Pancreas (tissue), 10 donors: ENCODE measurements around the gene IQCE. TPM values are rescaled to one million over a fixed set of nuclear protein-coding genes. Genes with fewer than 3 reads are reported as not detected.

ENCODE experiments used
- ATAC-seq, 4 donors: fragments of 200-7000 bp; cut with Tn5 transposase; one replicate each; pipeline versions ENCODE4 v1.8.0 to v1.9.1; 2020; ENCODE audit warnings: mild to moderate bottlenecking in 4 of 4, moderate library complexity in 4 of 4
- DNase-seq, 6 donors: peaks; one replicate each; pipeline ENCODE4 v3.0.0-alpha.2; 2020
- FAIRE-seq: peaks from 2 replicates; lab custom pipeline; 2012; peaks lifted over from hg19 to GRCh38; lab: Jason Lieb, UNC
- H3K27ac ChIP-seq, 4 donors: fragments of 200-600 bp; sonication (generic); 1 replicate in 3 of 4; 2 replicates in 1 of 4; pipeline versions ENCODE4 v1.5.0 to v1.8.0; 2020
- H3K27me3 ChIP-seq, 4 donors: fragments of 200-600 bp; one replicate each; pipeline ENCODE4 v1.8.0; 2021
- H3K36me3 ChIP-seq, 3 donors: fragments of 200-600 bp; sonication (generic) in 1 of 3; one replicate each; pipeline versions ENCODE4 v1.5.0 to v1.8.0; 2020 to 2021
- H3K4me1 ChIP-seq, 3 donors: fragments of 200-600 bp; one replicate each; pipeline ENCODE4 v1.8.0; 2021
- H3K4me3 ChIP-seq, 4 donors: fragments of 200-600 bp; sonication (generic) in 2 of 4; one replicate each; pipeline versions ENCODE4 v1.5.0 to v1.8.0; 2020 to 2021
- H3K9me3 ChIP-seq, 4 donors: fragments of 200-600 bp; one replicate each; pipeline ENCODE4 v1.8.0; 2021
- CTCF ChIP-seq, 4 donors: fragments of 200-600 bp; sonication (generic) in 3 of 4; IDR thresholded peaks; one replicate each; pipeline versions ENCODE4 v1.5.0 to v1.8.0; 2021; ENCODE audit warnings: antibody characterized with exemption in 4 of 4
- WGBS, 2 donors: extraction: QIAGEN DNeasy Blood & Tissue Kit; methylation state at CpG; one replicate each; pipeline ENCODE4 v1.1.7; 2013; 5-methylcytosine and 5-hydroxymethylcytosine counted together
- intact Hi-C, 3 donors: fragments of 100-400 bp; cut with DNase I; formaldehyde crosslinking; loops; one replicate each; pipeline versions ENCODE4 v1.11.1 to v1.14.2; 2022
- polyA plus RNA-seq, 2 donors: library from polyadenylated mRNA; stranded (reverse); fragments of 200-250 nt; gene quantifications; one replicate each; pipeline ENCODE4 v1.2.3, GENCODE V29; 2013
- total RNA-seq, 6 donors: library from RNA; stranded (reverse); fragmentation: NEBNext Ultra II Directional in 4 of 6; extraction: Animal tissue kit (Norgen Biotek cat#: 25700) in 4 of 6; gene quantifications; one replicate each; pipeline versions ENCODE4 v1.2.1 to v1.2.4, GENCODE V29; 2021 to 2023
- donor health status: healthy with polysubstance abuse.
- donor health status: DM: no; HTN: no; CAD: no; lungs with moderate emphysema.
- donor health status: DM: no; HTN: no; CAD: no.
- donor health status: control.
- donor health status: control.
- donor health status: Bipolar disorder and iron deficiency.
- donor health status: DM: yes; HTN: yes; CAD: no.
- donor health status: DM: no; HTN: no; CAD: no.
- donor health status: DM: no; HTN: no; CAD: no.
- donor health status: DM: yes; HTN: yes; CAD: no.

IQCE gene
- total and polyA plus RNA-seq, 8 donors, result 8.8 to 14.1 (median 10.9) TPM

DNA sequence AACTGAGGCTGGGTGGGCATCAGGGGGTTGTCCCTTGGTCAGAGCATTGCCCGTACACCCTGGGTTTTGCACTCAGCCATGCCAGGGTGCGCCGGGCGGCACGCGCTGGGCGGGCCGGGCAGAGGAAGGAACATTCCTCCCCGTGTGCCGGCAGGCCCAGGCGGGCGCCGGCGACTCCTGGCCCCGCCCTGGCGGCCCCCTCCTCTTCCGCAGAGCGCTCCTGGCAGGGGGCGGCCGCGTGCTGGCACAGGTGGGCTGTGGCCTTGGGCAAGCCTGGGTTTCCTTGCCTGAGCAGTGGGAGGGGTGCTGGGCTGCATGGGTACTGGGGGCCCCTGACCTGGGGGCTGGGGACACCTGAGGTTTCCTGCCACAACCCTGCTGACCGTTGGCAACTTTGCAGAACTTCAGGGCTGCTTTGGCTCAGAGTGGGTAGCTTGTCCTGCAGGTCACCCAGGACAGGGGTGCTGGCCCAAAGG is 35.3 kb upstream of the IQCE start:
- DNase-seq, result peak; percentile 77 to 92 (median 83)
- H3K4me3 ChIP-seq, result peak overlapping the region in 3 of 4 donors; percentile 72 to 80 (median 79)
- ATAC-seq, result peak; percentile 31 to 41 (median 40)
- no peaks in the 10 kb centered on the region for H3K27me3 ChIP-seq
- intact Hi-C loops, result no loop called here
- H3K9me3 ChIP-seq, result no peaks in the 10 kb centered on the region
- no peak for TF ChIP-seq CTCF (IDR thresholded peaks at IDR 0.05)
- 1 to 2% methylated on average over 18 to 22 of the region's 22 CpGs for WGBS, 2 donors
- peak overlapping the region; percentile 84 to 94 (median 87) for H3K27ac ChIP-seq
- peaks cover 0 to 9% (median 0%) of the 10 kb centered on the region in 3 donors for H3K36me3 ChIP-seq
- no peak for FAIRE-seq
- peaks cover 30 to 69% (median 48%) of the 10 kb centered on the region in 3 donors for H3K4me1 ChIP-seq

DNA sequence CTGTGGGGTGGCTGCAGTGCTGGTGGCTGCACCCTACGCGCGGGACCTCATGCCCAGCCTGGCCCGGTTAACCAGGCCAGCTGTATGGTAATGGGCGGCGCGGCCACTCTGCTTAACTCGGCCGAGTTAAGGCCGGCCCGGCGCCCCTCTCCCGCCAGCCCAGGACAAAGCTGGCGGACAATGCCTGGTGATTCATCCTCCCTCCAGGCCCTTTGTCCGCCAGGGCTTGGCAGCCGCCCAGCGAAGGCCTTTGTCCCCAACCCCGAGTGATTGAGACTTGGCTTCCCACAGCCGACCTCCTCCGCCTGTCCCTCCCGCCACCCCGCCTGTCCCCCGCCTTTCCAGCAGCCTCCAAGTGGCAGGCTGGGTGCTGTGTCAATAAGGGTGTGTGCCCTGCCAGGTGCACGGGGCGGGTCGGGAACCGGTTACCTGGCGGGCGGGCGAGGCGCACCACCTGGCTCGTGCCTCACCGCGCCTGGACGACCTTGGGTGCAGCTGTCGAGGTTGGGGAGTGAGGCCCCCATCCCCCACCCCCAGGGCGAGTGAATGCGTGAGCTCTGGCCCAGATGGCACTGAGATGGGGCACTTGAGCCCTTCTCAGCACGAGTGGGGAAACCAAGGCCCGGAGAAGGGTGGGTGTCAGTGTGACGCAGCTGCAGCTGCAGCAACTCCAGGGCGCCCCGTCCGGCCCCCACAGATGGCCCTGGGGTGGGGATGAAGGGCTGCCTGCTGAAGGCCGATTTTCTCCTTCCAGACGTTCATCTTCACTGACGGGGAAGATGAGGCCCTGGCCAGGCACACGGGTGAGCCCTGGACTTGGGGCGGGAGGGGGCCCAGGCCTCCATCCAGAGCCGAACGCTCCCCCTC is 34.6 kb upstream of the IQCE start:
- FAIRE-seq, result no peak
- Histone ChIP-seq H3K9me3 (no peaks in the 10 kb centered on the region), H3K4me1 (peaks cover 36 to 68% (median 54%) of the 10 kb centered on the region in 3 donors), H3K27ac (peak overlapping the region; percentile 84 to 94 (median 87)), H3K36me3 (peaks cover 0 to 9% (median 0%) of the 10 kb centered on the region in 3 donors), H3K27me3 (no peaks in the 10 kb centered on the region), H3K4me3 (peak overlapping the region in 3 of 4 donors; percentile 72 to 80 (median 79))
- ATAC-seq, result peak; percentile 66 to 75 (median 70)
- 10% methylated on average over 42 to 51 of the region's 51 CpGs for WGBS, 2 donors
- intact Hi-C loops, result no loop called here
- peak; percentile 97 to 99 (median 98) for DNase-seq
- no peak for TF ChIP-seq CTCF (IDR thresholded peaks at IDR 0.05)

GRCh38 chr7:2524808-2525657 is 33.7 kb upstream of the IQCE start:
- Histone ChIP-seq H3K27me3 (no peaks in the 10 kb centered on the region), H3K27ac (peak overlapping the region; percentile 84 to 94 (median 87)), H3K4me1 (peaks cover 36 to 75% (median 54%) of the 10 kb centered on the region in 3 donors), H3K36me3 (peaks cover 0 to 9% (median 0%) of the 10 kb centered on the region in 3 donors), H3K4me3 (peak overlapping the region in 3 of 4 donors; percentile 19 to 80 (median 72)), H3K9me3 (no peaks in the 10 kb centered on the region)
- FAIRE-seq (no peak), DNase-seq (peak in 5 of 6 donors; percentile 69 to 91 (median 70)), ATAC-seq (peak; percentile 7 to 16 (median 12))
- intact Hi-C loops, result no loop called here
- WGBS, 2 donors, result 25 to 28% methylated on average over 49 to 53 of the region's 53 CpGs
- TF ChIP-seq CTCF (IDR thresholded peaks at IDR 0.05), result no peak

DNA sequence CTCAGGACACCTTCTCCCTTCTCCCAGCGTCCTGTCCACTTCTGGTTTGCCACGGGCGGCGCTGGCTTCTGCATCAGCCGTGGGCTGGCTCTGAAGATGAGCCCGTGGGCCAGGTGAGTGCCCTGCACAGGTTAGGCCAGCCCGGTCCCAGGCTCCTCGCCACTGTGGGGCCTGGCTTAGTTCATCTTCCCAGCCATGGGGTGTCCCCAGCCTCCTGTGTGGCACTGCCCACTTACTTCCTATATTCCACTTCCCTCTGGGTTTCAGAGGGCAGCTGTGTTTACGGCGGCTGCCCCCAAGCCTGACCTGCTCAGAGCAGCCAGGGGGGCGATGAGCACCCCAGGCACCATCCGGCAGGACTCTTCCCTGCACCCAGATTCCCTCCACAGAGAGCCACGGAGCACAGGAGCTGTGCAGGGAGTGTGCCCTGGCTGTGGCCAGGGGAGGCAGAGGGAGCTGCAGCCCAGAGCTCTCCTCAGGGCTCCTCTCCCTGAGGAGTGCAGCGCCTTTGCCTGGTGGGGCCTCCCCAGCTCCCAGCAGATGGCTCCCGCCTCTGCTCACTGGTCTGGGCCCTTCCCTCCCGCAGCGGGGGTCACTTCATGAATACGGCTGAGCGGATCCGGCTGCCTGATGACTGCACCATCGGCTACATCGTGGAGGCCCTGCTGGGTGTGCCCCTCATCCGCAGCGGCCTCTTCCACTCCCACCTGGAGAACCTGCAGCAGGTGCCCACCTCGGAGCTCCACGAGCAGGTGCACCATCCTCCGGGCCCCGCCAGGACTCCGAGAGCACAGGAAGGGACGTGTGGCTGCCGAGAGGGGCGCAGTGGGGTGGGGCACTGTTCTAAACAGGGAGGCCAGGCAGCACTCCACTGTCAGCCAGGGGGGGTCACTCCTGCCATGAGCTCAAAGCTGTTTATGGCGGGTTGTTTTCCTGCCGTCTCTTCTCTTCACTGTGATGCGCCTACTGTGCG is 32.8 kb upstream of the IQCE start:
- Histone ChIP-seq H3K36me3 (peaks cover 0 to 9% (median 0%) of the 10 kb centered on the region in 3 donors), H3K27me3 (no peaks in the 10 kb centered on the region), H3K27ac (peak overlapping the region; percentile 84 to 94 (median 87)), H3K4me3 (peak overlapping the region in 2 of 4 donors; percentile 72 to 80), H3K4me1 (peaks cover 36 to 84% (median 54%) of the 10 kb centered on the region in 3 donors), H3K9me3 (no peaks in the 10 kb centered on the region)
- intact Hi-C loops, result no loop called here
- no peak for ATAC-seq
- WGBS, 2 donors, result 43 to 47% methylated on average over 32 to 36 of the region's 36 CpGs
- no peak for TF ChIP-seq CTCF (IDR thresholded peaks at IDR 0.05)
- DNase-seq, result peak in 3 of 6 donors; percentile 33 to 82 (median 48)
- FAIRE-seq, result no peak
